Measurements from ENCODE around the gene NUDT14.

DNA sequence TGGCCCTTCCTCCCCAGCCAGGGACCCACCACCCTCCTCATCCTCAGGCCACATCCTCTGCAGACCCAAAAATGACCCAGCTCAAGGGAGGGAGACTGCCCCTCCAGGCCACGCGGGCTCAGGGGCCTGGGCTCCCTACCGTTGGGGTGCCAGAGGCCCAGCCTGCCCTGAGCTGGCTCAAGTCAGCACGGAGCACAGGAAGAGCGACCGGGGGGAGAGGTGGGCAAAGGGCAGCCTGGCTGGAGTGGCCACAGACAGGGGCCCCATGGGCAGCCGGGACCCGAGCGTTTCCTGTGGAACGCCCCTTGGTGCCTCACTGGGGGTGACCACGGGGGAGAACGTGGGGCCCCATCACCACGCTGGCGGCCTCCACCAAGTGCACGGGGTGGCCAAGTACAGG, 23.2 kb downstream of the NUDT14 start:
- TF ChIP-seq MAFK (IDR thresholded peaks at IDR 0.05; ENCODE audit: low read depth, low read length) (no peak), POLR2A (IDR thresholded peaks at IDR 0.05; ENCODE audit: low read depth, low read length) (no peak), CTCF (conservative IDR thresholded peaks at IDR 0.05; ENCODE audit: low read depth, low read length) (no peak), USF2 (IDR thresholded peaks at IDR 0.05; ENCODE audit: low read depth, low read length) (no peak), MAZ (IDR thresholded peaks at IDR 0.05; ENCODE audit: borderline replicate concordance, low read depth, low read length) (no peak), FOS (IDR thresholded peaks at IDR 0.05; ENCODE audit: low read depth, low read length) (no peak), SMC3 (IDR thresholded peaks at IDR 0.05; ENCODE audit: low read depth, low read length) (no peak), MXI1 (IDR thresholded peaks at IDR 0.05; ENCODE audit: borderline replicate concordance, low read depth, low read length) (no peak), RAD21 (IDR thresholded peaks at IDR 0.05; ENCODE audit: low read length) (no peak), RCOR1 (IDR thresholded peaks at IDR 0.05; ENCODE audit: insufficient replicate concordance, low read length) (no peak)
- TF ChIP-seq, protein P1, sequence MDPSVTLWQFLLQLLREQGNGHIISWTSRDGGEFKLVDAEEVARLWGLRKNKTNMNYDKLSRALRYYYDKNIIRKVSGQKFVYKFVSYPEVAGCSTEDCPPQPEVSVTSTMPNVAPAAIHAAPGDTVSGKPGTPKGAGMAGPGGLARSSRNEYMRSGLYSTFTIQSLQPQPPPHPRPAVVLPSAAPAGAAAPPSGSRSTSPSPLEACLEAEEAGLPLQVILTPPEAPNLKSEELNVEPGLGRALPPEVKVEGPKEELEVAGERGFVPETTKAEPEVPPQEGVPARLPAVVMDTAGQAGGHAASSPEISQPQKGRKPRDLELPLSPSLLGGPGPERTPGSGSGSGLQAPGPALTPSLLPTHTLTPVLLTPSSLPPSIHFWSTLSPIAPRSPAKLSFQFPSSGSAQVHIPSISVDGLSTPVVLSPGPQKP (IDR thresholded peaks at IDR 0.05; ENCODE audit: borderline replicate concordance, low read depth, low read length): no peak
